Measurements from ENCODE around the gene LCK. TPM values are rescaled to one million over a fixed set of nuclear protein-coding genes. Genes with fewer than 3 reads are reported as not detected.

Gene LCK
- 1,000 to 10,000 TPM in 1 of 3 donors, 100 to 1,000 TPM in 2; 561 to 1,013 (median 704) TPM for polyA plus RNA-seq

DNA sequence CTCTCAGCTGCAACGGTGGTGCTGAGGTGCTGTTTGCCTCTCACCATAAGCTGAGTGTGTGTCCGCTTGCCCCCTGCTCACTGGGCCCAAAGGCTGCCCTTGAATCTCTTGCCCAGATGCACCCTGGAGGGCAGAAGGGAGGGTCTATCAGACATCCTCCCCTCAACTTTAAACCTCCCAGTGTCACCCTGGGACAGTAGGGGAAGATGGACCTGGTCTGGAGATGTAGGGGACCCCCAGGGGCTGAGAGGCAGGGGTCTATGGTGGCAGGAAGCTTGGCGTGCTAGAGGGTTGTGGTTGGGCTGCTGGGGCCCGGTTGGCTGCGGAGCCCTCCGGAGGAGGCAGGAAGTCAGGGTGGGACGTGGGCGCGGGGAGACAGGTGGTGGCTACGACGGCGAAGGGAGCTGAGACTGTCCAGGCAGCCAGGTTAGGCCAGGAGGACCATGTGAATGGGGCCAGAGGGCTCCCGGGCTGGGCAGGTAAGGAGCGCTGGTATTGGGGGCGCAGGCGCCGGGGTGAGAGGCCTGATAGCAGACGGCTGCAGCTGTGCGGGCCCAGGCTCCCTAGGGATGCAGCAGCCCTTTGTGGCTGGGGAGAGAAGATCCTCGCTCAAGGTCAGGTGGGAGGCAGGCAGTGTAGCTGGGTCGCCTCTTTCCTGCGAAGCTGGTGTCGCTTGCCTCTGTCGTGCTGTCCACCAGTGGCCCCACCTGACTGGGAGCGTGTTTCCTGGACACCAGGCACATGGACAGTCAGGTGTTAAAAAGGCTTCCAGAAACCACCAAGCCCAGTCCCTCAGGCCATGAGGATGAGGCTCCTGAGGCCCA lies at the start of gene LCK:
TSS of gene LCK (plus strand) at position 373 of the 824 bp plus-strand sequence. CDS start 23,065 bp downstream, outside the sequence.
- peak; percentile 68 to 73 (median 69) for DNase-seq
- Mint-ChIP-seq H3K9me3 (peaks cover 0 to 1% (median 0%) of the 10 kb centered on the region in 6 donors), H3K27me3 (ENCODE audit: low read depth in 3 of 3) (peaks cover 18 to 35% (median 33%) of the 10 kb centered on the region in 3 donors), H3K36me3 (peaks cover 5 to 7% (median 5%) of the 10 kb centered on the region in 3 donors), H3K4me1 (peaks cover 80 to 83% of the 10 kb centered on the region in 2 donors), H3K27ac (peak within 1 kb of the TSS; percentile 96 to 100 (median 98)), H3K4me3 (peak within 1 kb of the TSS; percentile 91 to 100 (median 92))

GRCh38 chr1:32204943-32205361 lies 46.1 kb upstream of the LCK start:
- Mint-ChIP-seq H3K9me3 (no peaks in the 10 kb centered on the region), H3K4me1 (peaks cover 49 to 52% of the 10 kb centered on the region in 2 donors), H3K36me3 (no peaks in the 10 kb centered on the region), H3K27me3 (ENCODE audit: low read depth in 3 of 3) (peaks cover 0 to 12% (median 5%) of the 10 kb centered on the region in 3 donors), H3K4me3 (peak overlapping the region; percentile 84 to 88 (median 85)), H3K27ac (peak overlapping the region; percentile 71 to 87 (median 81))
- no peak for DNase-seq

DNA sequence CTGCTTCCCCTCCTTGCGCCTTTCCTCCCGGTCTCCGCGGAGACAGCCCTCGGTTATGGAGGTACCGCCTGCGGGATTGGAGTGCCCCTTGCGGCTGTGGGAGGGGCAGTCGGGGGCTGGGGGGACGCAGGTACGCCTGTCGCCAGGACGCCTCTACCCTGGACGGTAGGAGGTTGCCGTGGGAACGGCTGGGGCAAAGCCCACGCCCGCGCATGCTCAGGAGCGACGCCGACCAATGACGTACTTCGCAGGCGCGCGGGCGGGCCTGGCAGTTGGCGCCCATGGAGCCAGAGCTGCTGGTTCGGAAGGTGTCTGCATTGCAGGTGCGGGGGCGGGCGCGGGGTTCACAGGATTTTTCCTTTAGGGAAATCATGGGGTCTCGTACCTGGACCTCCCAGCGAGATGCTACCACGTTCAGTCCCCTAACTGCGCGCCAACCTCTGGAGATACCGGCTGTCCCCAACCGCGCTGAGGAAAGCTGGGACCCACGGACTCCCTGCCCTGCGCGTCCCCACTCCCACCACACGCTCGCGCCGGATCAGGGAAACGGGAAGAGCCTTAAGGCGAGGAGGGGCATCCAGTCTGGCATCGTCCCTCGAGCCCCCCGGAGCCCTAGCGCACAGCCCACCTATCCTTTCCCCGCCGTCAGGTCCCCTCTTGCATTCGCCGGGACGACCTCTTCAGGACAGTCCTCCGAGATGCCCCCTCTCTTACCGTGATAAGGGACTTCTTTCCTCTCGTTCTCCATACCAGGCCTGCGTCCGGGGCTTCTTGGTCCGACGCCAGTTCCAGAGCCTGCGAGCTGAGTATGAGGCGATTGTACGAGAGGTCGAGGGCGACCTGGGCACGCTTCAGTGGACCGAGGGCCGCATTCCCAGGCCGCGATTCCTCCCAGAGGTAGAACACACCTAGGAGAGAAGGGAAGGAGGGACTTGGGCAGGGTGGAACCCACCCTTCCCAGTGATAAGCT lies 45.4 kb upstream of the LCK start, which contains the start of gene IQCC:
TSS of gene IQCC (plus strand) at position 271 of the 970 bp plus-strand sequence. CDS start at position 282, 11 bp downstream.
- H3K9me3 Mint-ChIP-seq = no peaks in the 10 kb centered on the region
- H3K4me3 Mint-ChIP-seq = peak within 1 kb of the TSS; percentile 84 to 88 (median 85)
- H3K27me3 Mint-ChIP-seq (ENCODE audit: low read depth in 3 of 3) = peaks cover 0 to 12% (median 5%) of the 10 kb centered on the region in 3 donors
- DNase-seq = peak; percentile 83 to 85 (median 85)
- H3K4me1 Mint-ChIP-seq = peaks cover 43 to 45% of the 10 kb centered on the region in 2 donors
- peak within 1 kb of the TSS; percentile 80 to 91 (median 85) for H3K27ac Mint-ChIP-seq
- H3K36me3 Mint-ChIP-seq = no peaks in the 10 kb centered on the region

GRCh38 chr1:32208469-32208868 lies 42.6 kb upstream of the LCK start:
- peak overlapping the region in 1 of 6 donors; percentile 59 for H3K27ac Mint-ChIP-seq
- no peaks in the 10 kb centered on the region for H3K36me3 Mint-ChIP-seq
- peaks cover 25% of the 10 kb centered on the region in 2 donors for H3K4me1 Mint-ChIP-seq
- DNase-seq = no peak
- no peaks in the 10 kb centered on the region for H3K9me3 Mint-ChIP-seq
- H3K4me3 Mint-ChIP-seq = no peak overlapping the region
- peaks cover 0 to 8% (median 1%) of the 10 kb centered on the region in 3 donors for H3K27me3 Mint-ChIP-seq (ENCODE audit: low read depth in 3 of 3)

- DNase-seq = no peak
- peak within 1 kb of the TSS in 2 of 6 donors; percentile 24 to 59 for H3K27ac Mint-ChIP-seq
- H3K36me3 Mint-ChIP-seq = no peaks in the 10 kb centered on the region
- H3K27me3 Mint-ChIP-seq (ENCODE audit: low read depth in 3 of 3) = peaks cover 0 to 8% (median 1%) of the 10 kb centered on the region in 3 donors
- no peak within 1 kb of the TSS for H3K4me3 Mint-ChIP-seq
- no peaks in the 10 kb centered on the region for H3K9me3 Mint-ChIP-seq
- H3K4me1 Mint-ChIP-seq = peaks cover 21 to 22% of the 10 kb centered on the region in 2 donors
Observed at GRCh38 chr1:32208891-32209328, 42.2 kb upstream of the LCK start, which contains the start of gene DCDC2B. TSS of gene DCDC2B (plus strand) at chr1:32209089. CDS start at chr1:32209094, 5 bp downstream.

- peak; percentile 36 to 47 (median 43) for DNase-seq
- H3K4me1 Mint-ChIP-seq = peaks cover 5 to 6% of the 10 kb centered on the region in 2 donors
- H3K4me3 Mint-ChIP-seq = no peak overlapping the region
- H3K36me3 Mint-ChIP-seq = peaks cover 0 to 9% (median 4%) of the 10 kb centered on the region in 3 donors
- no peaks in the 10 kb centered on the region for H3K9me3 Mint-ChIP-seq
- peaks cover 0 to 1% (median 0%) of the 10 kb centered on the region in 3 donors for H3K27me3 Mint-ChIP-seq (ENCODE audit: low read depth in 3 of 3)
- H3K27ac Mint-ChIP-seq = peak overlapping the region in 3 of 6 donors; percentile 34 to 76 (median 65)
Observed at GRCh38 chr1:32215629-32216480, 35.2 kb upstream of the LCK start.

- no peaks in the 10 kb centered on the region for H3K9me3 Mint-ChIP-seq
- H3K27ac Mint-ChIP-seq = no peak overlapping the region
- H3K4me3 Mint-ChIP-seq = no peak overlapping the region
- H3K4me1 Mint-ChIP-seq = peaks cover 8 to 12% of the 10 kb centered on the region in 2 donors
- DNase-seq = no peak
- H3K27me3 Mint-ChIP-seq (ENCODE audit: low read depth in 3 of 3) = peaks cover 0 to 1% (median 0%) of the 10 kb centered on the region in 3 donors
- peaks cover 0 to 9% (median 4%) of the 10 kb centered on the region in 3 donors for H3K36me3 Mint-ChIP-seq
Observed at GRCh38 chr1:32216566-32216965, 34.5 kb upstream of the LCK start.

GRCh38 chr1:32219022-32219421 lies 32.0 kb upstream of the LCK start:
- Mint-ChIP-seq H3K36me3 (peaks cover 0 to 12% (median 4%) of the 10 kb centered on the region in 3 donors), H3K27me3 (ENCODE audit: low read depth in 3 of 3) (peaks cover 0 to 8% (median 4%) of the 10 kb centered on the region in 3 donors), H3K9me3 (no peaks in the 10 kb centered on the region), H3K4me1 (peaks cover 28 to 36% of the 10 kb centered on the region in 2 donors), H3K4me3 (no peak overlapping the region), H3K27ac (no peak overlapping the region)
- no peak for DNase-seq

DNA sequence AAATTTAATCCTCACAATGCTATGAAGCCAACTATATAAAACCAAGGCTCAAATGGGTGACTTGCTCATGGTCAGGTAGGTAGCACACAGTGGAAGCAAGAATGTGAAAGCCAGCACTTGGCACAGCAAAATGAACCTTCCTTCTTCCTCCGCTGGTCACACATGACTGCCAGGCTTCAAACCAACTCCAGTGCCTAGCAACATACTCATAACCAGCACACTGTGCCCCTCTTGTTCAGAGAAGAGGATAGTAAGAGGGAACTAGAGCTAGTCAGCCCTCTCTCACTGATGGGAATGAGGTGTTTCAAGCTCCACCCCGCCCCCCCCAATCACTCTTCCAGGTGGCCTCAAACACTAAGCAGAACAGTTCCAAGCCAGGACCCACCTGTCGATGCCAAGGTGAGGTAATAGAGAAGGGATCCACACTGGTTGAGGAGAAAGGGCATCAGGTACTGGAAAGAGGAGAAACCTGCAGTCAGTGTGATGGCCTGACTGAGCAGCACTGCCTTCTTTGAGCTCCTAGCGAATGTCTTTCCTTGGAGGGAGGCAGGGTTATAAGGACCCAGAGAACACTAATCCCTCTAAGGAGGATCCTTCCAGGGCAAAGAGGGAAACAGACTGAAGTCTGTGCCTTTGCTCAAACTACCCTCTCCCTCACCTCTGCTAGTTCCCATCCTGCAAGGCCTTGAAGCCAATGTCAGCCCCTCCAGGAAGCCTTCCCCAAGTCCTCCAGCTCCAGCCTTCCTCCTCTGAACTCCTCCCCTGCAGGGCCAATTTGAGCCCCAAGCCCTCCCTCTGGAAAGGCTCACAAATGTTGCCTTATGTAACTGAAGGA lies 30.1 kb upstream of the LCK start:
- Mint-ChIP-seq H3K27ac (peak overlapping the region; percentile 96 to 99 (median 98)), H3K9me3 (no peaks in the 10 kb centered on the region), H3K4me3 (peak overlapping the region; percentile 97 to 99 (median 97)), H3K27me3 (ENCODE audit: low read depth in 3 of 3) (peaks cover 0 to 8% (median 4%) of the 10 kb centered on the region in 3 donors), H3K4me1 (peaks cover 33 to 43% of the 10 kb centered on the region in 2 donors), H3K36me3 (peaks cover 4 to 18% (median 9%) of the 10 kb centered on the region in 3 donors)
- no peak for DNase-seq

GRCh38 chr1:32221581-32221979 lies 29.5 kb upstream of the LCK start:
- H3K4me3 Mint-ChIP-seq = peak overlapping the region; percentile 97 to 99 (median 97)
- H3K27me3 Mint-ChIP-seq (ENCODE audit: low read depth in 3 of 3) = peaks cover 0 to 6% (median 4%) of the 10 kb centered on the region in 3 donors
- H3K4me1 Mint-ChIP-seq = peaks cover 33 to 43% of the 10 kb centered on the region in 2 donors
- no peak for DNase-seq
- H3K36me3 Mint-ChIP-seq = peaks cover 8 to 22% (median 9%) of the 10 kb centered on the region in 3 donors
- no peaks in the 10 kb centered on the region for H3K9me3 Mint-ChIP-seq
- peak overlapping the region; percentile 96 to 99 (median 98) for H3K27ac Mint-ChIP-seq

DNA sequence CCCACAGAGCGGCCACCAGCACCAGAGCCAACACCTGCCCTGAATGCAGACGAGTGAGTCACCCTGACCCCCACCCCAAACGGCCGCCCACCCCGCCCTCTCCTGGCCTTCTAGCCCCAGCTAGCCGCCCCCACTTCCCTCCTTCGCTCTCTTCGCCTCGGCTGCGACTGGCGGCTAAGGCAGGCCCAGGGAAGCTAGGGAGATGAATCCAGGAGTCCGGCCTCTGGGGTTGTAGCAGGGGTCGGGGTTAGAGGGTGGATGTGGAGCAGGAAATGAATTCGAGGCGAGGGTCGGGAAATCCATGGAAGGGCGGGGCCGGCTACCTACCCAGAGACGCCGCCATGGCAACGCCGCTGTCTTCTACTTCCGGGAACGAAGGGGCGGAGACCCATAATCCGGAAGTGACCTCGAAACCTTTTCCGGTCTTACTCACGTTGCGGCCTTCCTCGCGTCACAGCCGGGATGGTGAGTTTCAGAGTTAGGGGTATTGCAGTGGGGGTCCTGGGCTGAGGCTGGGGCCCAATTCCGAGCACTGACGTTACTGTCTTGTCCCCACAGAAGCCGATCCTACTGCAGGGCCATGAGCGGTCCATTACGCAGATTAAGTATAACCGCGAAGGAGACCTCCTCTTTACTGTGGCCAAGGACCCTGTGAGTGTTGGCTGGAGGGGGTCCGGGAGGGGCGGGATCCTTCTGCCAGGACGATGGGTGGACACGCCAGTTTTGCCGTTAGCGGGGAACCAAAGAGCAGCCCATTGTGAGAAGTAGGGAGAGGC lies 28.9 kb upstream of the LCK start, which contains the start of the genes EIF3I and TMEM234:
TSS of gene EIF3I (plus strand) at position 428 of the 776 bp plus-strand sequence. CDS start at position 463, 35 bp downstream.
TSS of gene TMEM234 (minus strand) at position 374 of the 776 bp plus-strand sequence. CDS start at position 343, 31 bp downstream.
- Mint-ChIP-seq H3K27me3 (ENCODE audit: low read depth in 3 of 3) (peaks cover 0 to 6% (median 4%) of the 10 kb centered on the region in 3 donors), H3K4me3 (peak within 1 kb of the TSS; percentile 97 to 99 (median 97)), H3K27ac (peak within 1 kb of the TSS; percentile 96 to 99 (median 98)), H3K9me3 (no peaks in the 10 kb centered on the region), H3K4me1 (peaks cover 33 to 43% of the 10 kb centered on the region in 2 donors), H3K36me3 (peaks cover 8 to 22% (median 9%) of the 10 kb centered on the region in 3 donors)
- DNase-seq = peak; percentile 91
